ENCODE results near the gene REV3L. TPM values are rescaled to one million over a fixed set of nuclear protein-coding genes. Genes with fewer than 3 reads are reported as not detected.

REV3L gene
- total RNA-seq, 1 donor from 2014 or later, result 22.2 TPM

GRCh38 chr6:111382476-111383294, 100.3 kb downstream of the REV3L start:
- Mint-ChIP-seq H3K27ac (ENCODE audit: unreplicated experiment) (peak overlapping the region; percentile 73), H3K36me3 (ENCODE audit: low read depth) (peaks cover 30% of the 10 kb centered on the region), H3K9me3 (peaks cover 3% of the 10 kb centered on the region), H3K4me1 (no peaks in the 10 kb centered on the region), H3K27me3 (ENCODE audit: low read depth) (no peaks in the 10 kb centered on the region), H3K4me3 (no peak overlapping the region)
- no peak for TF ChIP-seq CTCF (conservative IDR thresholded peaks at IDR 0.05)
- DNase-seq (ENCODE audit: low read depth, low spot score), result no peak

GRCh38 chr6:111381728-111382127, 101.3 kb downstream of the REV3L start:
- Mint-ChIP-seq H3K27me3 (ENCODE audit: low read depth) (no peaks in the 10 kb centered on the region), H3K4me3 (no peak overlapping the region), H3K9me3 (peaks cover 3% of the 10 kb centered on the region), H3K4me1 (no peaks in the 10 kb centered on the region), H3K36me3 (ENCODE audit: low read depth) (peaks cover 27% of the 10 kb centered on the region), H3K27ac (ENCODE audit: unreplicated experiment) (no peak overlapping the region)
- DNase-seq (ENCODE audit: low read depth, low spot score), result no peak
- no peak for TF ChIP-seq CTCF (conservative IDR thresholded peaks at IDR 0.05)

DNA sequence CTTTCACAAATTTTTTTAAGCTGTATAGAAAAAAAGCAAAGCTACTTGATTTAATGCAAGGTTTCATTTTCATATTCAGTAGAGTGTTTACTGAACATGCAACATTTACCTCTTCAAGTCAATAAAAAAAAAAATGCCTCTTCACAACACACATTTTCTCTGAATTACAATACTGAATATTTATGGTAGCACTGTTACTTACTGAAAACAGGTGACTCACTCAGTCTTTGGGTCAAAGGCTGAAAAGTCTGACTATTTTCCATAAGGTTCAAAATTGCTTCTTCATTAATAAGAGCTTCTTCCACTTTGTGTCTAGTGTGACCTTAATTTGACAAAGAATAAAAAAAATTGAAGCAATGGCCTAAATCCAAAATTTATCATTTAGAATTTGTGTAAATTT, 101.9 kb downstream of the REV3L start:
- Mint-ChIP-seq H3K27ac (ENCODE audit: unreplicated experiment) (no peak overlapping the region), H3K9me3 (peaks cover 3% of the 10 kb centered on the region), H3K4me3 (no peak overlapping the region), H3K4me1 (no peaks in the 10 kb centered on the region), H3K27me3 (ENCODE audit: low read depth) (no peaks in the 10 kb centered on the region), H3K36me3 (ENCODE audit: low read depth) (peaks cover 26% of the 10 kb centered on the region)
- no peak for DNase-seq (ENCODE audit: low read depth, low spot score)
- no peak for TF ChIP-seq CTCF (conservative IDR thresholded peaks at IDR 0.05)

DNA sequence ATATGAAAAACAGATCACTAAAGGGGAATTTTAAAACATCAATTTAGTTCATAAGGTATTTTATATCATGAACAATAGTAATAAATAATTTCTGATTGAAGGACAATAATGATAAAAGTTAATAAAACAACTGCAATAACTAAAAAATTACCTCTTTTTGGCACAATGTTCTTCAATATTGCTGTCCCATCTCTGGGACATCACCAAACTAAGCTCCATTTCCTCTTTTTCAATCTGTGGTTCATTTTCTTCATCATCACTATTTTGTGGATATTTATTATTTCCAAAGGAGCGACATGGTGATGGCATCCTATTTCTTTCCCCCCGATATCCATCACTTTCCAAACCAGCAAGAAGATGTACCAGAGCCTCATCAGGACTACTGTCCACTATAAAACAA, 103.2 kb downstream of the REV3L start:
- Mint-ChIP-seq H3K4me3 (no peak overlapping the region), H3K9me3 (peaks cover 3% of the 10 kb centered on the region), H3K27ac (ENCODE audit: unreplicated experiment) (no peak overlapping the region), H3K36me3 (ENCODE audit: low read depth) (peaks cover 22% of the 10 kb centered on the region), H3K27me3 (ENCODE audit: low read depth) (no peaks in the 10 kb centered on the region), H3K4me1 (no peaks in the 10 kb centered on the region)
- DNase-seq (ENCODE audit: low read depth, low spot score), result no peak
- TF ChIP-seq CTCF (conservative IDR thresholded peaks at IDR 0.05), result no peak

- TF ChIP-seq CTCF (conservative IDR thresholded peaks at IDR 0.05), result no peak
- H3K36me3 Mint-ChIP-seq (ENCODE audit: low read depth), result peaks cover 16% of the 10 kb centered on the region
- no peak overlapping the region for H3K27ac Mint-ChIP-seq (ENCODE audit: unreplicated experiment)
- DNase-seq (ENCODE audit: low read depth, low spot score), result no peak
- H3K9me3 Mint-ChIP-seq, result no peaks in the 10 kb centered on the region
- no peak overlapping the region for H3K4me3 Mint-ChIP-seq
- H3K4me1 Mint-ChIP-seq, result no peaks in the 10 kb centered on the region
- H3K27me3 Mint-ChIP-seq (ENCODE audit: low read depth), result no peaks in the 10 kb centered on the region
These were observed 103.7 kb downstream of the REV3L start for GRCh38 chr6:111379302-111379701.
